Subcutaneous adipose tissue (tissue), 4 donors: ENCODE measurements around the gene DNM3. TPM values are rescaled to one million over a fixed set of nuclear protein-coding genes. Genes with fewer than 3 reads are reported as not detected.

Source experiments
- CTCF ChIP-seq: fragments of 450-650 bp; IDR thresholded peaks from one replicate; pipeline ENCODE4 v1.5.1; 2016; ENCODE audit warnings: low read depth, mild to moderate bottlenecking, control low read depth, antibody characterized with exemption, moderate library complexity
- total RNA-seq, 4 donors: library from RNA; depleted of rRNA; stranded (reverse); fragments of >200 nt; gene quantifications; one replicate each; pipeline ENCODE4 v1.1.0, GENCODE V29; 2016

The DNM3 gene
- total RNA-seq, 4 donors from 2014 or later: 4.1 to 8.8 (median 7.6) TPM

GRCh38 chr1:171949316-171949715, 108.0 kb downstream of the DNM3 start:
- no peak for TF ChIP-seq CTCF

GRCh38 chr1:171953835-171954234, 112.5 kb downstream of the DNM3 start:
- TF ChIP-seq CTCF: no peak

GRCh38 chr1:171954361-171954760, 113.1 kb downstream of the DNM3 start:
- TF ChIP-seq CTCF: no peak

- TF ChIP-seq CTCF: no peak
Measured at GRCh38 chr1:171961861-171962260, 120.6 kb downstream of the DNM3 start.

- no peak for TF ChIP-seq CTCF
Measured at GRCh38 chr1:171963762-171964161, 122.5 kb downstream of the DNM3 start.

- no peak for TF ChIP-seq CTCF
Measured at GRCh38 chr1:171965777-171966176, 124.5 kb downstream of the DNM3 start.

GRCh38 chr1:171966426-171967220, 125.3 kb downstream of the DNM3 start:
- no peak for TF ChIP-seq CTCF
